ENCODE results near the gene ATP1A3.
"Not testable (repeated sequence)": the region's sequence is repeated elsewhere in the genome, so short reads cannot be mapped to it uniquely, and the experiment has no call there.

Gene ATP1A3

DNA sequence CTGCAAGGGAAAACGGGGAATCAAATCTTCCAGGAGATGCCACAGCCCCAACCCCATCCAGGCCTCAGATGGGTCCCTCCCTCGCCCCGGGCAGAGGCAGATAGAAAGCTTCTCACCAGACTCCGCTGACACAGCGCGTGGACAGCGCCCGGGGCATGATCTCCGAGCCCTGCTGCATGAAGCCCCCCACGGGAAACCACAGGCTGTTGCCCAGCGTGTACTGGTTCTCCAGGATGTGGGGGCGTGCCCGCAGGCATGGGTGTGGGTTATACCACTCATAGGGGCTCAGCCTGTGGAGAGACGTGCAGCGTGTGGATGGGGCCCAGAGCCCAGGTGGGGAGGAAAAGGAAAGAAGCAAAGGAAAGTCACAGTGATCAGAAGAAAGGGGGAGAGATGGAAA, 27.2 kb upstream of the ATP1A3 start:
- H3K36me3 ChIP-seq (ENCODE audit: control insufficient read depth, insufficient read depth, low read length) = no peaks in the 10 kb centered on the region
- no peak overlapping the region for H4K8ac ChIP-seq (ENCODE audit: low read depth, low read length)
- no CpG with 5 or more reads among the region's 15 CpGs for WGBS (ENCODE audit: extremely low coverage, insufficient coverage, low lambda C conversion rate)
- no peak overlapping the region for H3K4ac ChIP-seq (ENCODE audit: low read depth, low read length)
- no peak overlapping the region for H3K23ac ChIP-seq (ENCODE audit: low read length)
- no peak overlapping the region for H2AK5ac ChIP-seq (ENCODE audit: low read length)
- H3K4me1 ChIP-seq (ENCODE audit: control insufficient read depth, low read depth, low read length) = no peaks in the 10 kb centered on the region
- H3K27me3 ChIP-seq (ENCODE audit: insufficient read depth, low read length, poor library complexity) = no peaks in the 10 kb centered on the region
- no peak overlapping the region for H2BK120ac ChIP-seq (ENCODE audit: low read depth, low read length)
- H3K18ac ChIP-seq (ENCODE audit: low read length) = no peak overlapping the region
- H3K9ac ChIP-seq (ENCODE audit: low read length) = no peak overlapping the region
- H2BK15ac ChIP-seq (replicated peaks; ENCODE audit: low read depth) = no peak overlapping the region
- no peak overlapping the region for H3K4me3 ChIP-seq (ENCODE audit: low read length)
- H4K5ac ChIP-seq (ENCODE audit: low read length) = no peak overlapping the region
- no peak overlapping the region for H3K27ac ChIP-seq (ENCODE audit: low read depth, low read length)
- no peak overlapping the region for H3K56ac ChIP-seq (ENCODE audit: low read length)
- H3K4me2 ChIP-seq (ENCODE audit: low read length) = no peak overlapping the region
- H3K79me1 ChIP-seq (ENCODE audit: low read length) = no peaks in the 10 kb centered on the region
- DNase-seq = no peak
- no peak overlapping the region for H2BK5ac ChIP-seq (ENCODE audit: low read length)
- no peaks in the 10 kb centered on the region for H3K79me2 ChIP-seq (ENCODE audit: control insufficient read depth, insufficient read depth, low read length)

DNA sequence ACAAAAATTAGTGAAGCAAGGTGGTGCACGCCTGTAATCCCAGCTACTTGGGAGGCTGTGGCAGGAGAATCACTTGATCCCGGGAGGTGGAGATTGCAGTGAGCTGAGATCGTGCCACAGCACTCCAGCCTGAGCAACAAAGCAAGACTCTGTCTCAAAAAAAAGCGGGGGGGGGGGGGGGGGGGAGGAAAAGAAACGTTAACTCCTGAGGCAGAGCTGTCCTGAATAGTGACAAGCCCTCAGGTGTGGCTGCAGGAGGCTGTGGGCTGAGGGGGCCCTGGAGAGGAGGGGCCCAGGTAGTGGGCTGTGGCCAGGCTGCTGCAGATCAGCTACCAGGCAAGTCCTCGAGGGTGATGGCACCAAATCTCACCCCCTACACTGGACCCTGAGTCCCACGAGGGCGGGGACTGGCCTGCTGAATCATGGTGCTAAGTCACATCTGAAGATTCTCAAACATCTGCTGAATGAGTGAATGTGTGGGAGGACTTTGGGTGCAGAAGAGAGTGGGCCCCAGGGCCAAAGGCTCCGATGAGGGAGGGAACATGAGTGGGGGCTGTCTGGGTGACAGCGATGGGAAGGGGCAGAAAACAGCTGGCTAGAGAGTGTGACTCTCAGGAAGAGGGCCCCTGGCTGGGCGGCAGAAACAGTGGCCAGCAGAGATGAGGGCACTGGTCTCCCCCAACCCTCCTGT, 24.6 kb upstream of the ATP1A3 start:
- H3K56ac ChIP-seq (ENCODE audit: low read length) = no peak overlapping the region
- H3K9ac ChIP-seq (ENCODE audit: low read length) = no peak overlapping the region
- H3K36me3 ChIP-seq (ENCODE audit: control insufficient read depth, insufficient read depth, low read length) = no peaks in the 10 kb centered on the region
- no peak overlapping the region for H3K4ac ChIP-seq (ENCODE audit: low read depth, low read length)
- H3K4me2 ChIP-seq (ENCODE audit: low read length) = no peak overlapping the region
- H2AK5ac ChIP-seq (ENCODE audit: low read length) = no peak overlapping the region
- no peak overlapping the region for H2BK15ac ChIP-seq (replicated peaks; ENCODE audit: low read depth)
- WGBS (ENCODE audit: extremely low coverage, insufficient coverage, low lambda C conversion rate) = no CpG with 5 or more reads among the region's 11 CpGs
- H3K4me1 ChIP-seq (ENCODE audit: control insufficient read depth, low read depth, low read length) = no peaks in the 10 kb centered on the region
- H2BK5ac ChIP-seq (ENCODE audit: low read length) = no peak overlapping the region
- H3K27ac ChIP-seq (ENCODE audit: low read depth, low read length) = no peak overlapping the region
- H4K8ac ChIP-seq (ENCODE audit: low read depth, low read length) = no peak overlapping the region
- H4K5ac ChIP-seq (ENCODE audit: low read length) = no peak overlapping the region
- H3K18ac ChIP-seq (ENCODE audit: low read length) = no peak overlapping the region
- no peak overlapping the region for H3K4me3 ChIP-seq (ENCODE audit: low read length)
- H3K27me3 ChIP-seq (ENCODE audit: insufficient read depth, low read length, poor library complexity) = no peaks in the 10 kb centered on the region
- no peak overlapping the region for H3K23ac ChIP-seq (ENCODE audit: low read length)
- DNase-seq = no peak
- H3K79me2 ChIP-seq (ENCODE audit: control insufficient read depth, insufficient read depth, low read length) = no peaks in the 10 kb centered on the region
- H2BK120ac ChIP-seq (ENCODE audit: low read depth, low read length) = no peak overlapping the region
- no peaks in the 10 kb centered on the region for H3K79me1 ChIP-seq (ENCODE audit: low read length)

DNA sequence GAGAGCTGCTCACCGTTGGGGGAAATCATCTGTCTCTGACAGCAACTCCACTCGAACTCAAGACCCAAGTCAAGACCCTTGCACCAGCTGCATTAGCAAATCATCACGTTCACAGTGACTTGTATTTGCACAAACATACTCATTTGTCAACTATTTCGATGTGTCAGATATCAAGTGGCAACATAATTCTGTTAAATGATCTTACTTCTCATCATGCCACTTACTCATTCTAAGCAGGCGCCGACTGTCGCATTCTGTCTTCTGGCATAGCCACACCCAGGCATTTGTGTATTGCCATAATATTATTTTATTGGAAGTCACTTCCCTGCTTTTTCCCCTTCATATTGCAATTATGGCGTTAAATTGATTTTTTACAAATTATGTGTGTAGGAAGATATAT, 23.0 kb upstream of the ATP1A3 start:
- Histone ChIP-seq H3K4ac (ENCODE audit: low read depth, low read length) (no peak overlapping the region), H3K27ac (ENCODE audit: low read depth, low read length) (no peak overlapping the region)
- DNase-seq = no peak

DNA sequence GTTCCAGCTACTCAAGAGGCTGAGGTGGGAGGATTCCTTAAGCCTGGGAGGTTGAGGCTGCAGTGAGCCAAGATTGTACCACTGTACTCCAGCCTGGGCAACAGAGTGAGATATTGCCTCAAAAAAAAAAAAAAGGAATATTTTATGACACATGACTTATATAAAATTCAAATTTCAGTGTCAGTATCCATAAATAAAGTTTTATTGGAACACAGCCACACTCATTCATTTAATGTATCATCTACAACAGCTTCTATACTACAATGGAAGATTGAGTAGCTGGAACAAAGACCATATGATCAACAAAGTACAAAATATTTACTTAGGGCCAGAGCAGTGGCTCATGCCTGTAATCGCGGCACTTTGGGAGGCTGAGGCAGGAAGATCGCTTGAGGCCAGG, 18.7 kb upstream of the ATP1A3 start:
- not testable (repeated sequence) for H3K23ac ChIP-seq (ENCODE audit: low read length); H4K8ac ChIP-seq (ENCODE audit: low read depth, low read length); H3K4me1 ChIP-seq (ENCODE audit: control insufficient read depth, low read depth, low read length); H3K27ac ChIP-seq (ENCODE audit: low read depth, low read length); H2BK5ac ChIP-seq (ENCODE audit: low read length); H3K9ac ChIP-seq (ENCODE audit: low read length); H3K4me2 ChIP-seq (ENCODE audit: low read length); H3K4me3 ChIP-seq (ENCODE audit: low read length); DNase-seq; H3K4ac ChIP-seq (ENCODE audit: low read depth, low read length); H3K79me1 ChIP-seq (ENCODE audit: low read length); H3K36me3 ChIP-seq (ENCODE audit: control insufficient read depth, insufficient read depth, low read length); H3K18ac ChIP-seq (ENCODE audit: low read length); H4K5ac ChIP-seq (ENCODE audit: low read length); H3K27me3 ChIP-seq (ENCODE audit: insufficient read depth, low read length, poor library complexity); H2BK15ac ChIP-seq (replicated peaks; ENCODE audit: low read depth); H2AK5ac ChIP-seq (ENCODE audit: low read length); H2BK120ac ChIP-seq (ENCODE audit: low read depth, low read length); H3K56ac ChIP-seq (ENCODE audit: low read length); H3K79me2 ChIP-seq (ENCODE audit: control insufficient read depth, insufficient read depth, low read length)
- no CpG with 5 or more reads among the region's 3 CpGs for WGBS (ENCODE audit: extremely low coverage, insufficient coverage, low lambda C conversion rate)

More for the DNA sequence above, 23.0 kb upstream of the ATP1A3 start:
- Histone ChIP-seq H3K56ac (ENCODE audit: low read length) (no peak overlapping the region), H3K4me3 (ENCODE audit: low read length) (no peak overlapping the region), H2AK5ac (ENCODE audit: low read length) (no peak overlapping the region), H4K8ac (ENCODE audit: low read depth, low read length) (no peak overlapping the region), H3K79me1 (ENCODE audit: low read length) (no peaks in the 10 kb centered on the region), H3K9ac (ENCODE audit: low read length) (no peak overlapping the region), H4K5ac (ENCODE audit: low read length) (no peak overlapping the region), H2BK15ac (replicated peaks; ENCODE audit: low read depth) (no peak overlapping the region), H2BK5ac (ENCODE audit: low read length) (no peak overlapping the region), H3K4me2 (ENCODE audit: low read length) (no peak overlapping the region), H3K27me3 (ENCODE audit: insufficient read depth, low read length, poor library complexity) (no peaks in the 10 kb centered on the region), H2BK120ac (ENCODE audit: low read depth, low read length) (no peak overlapping the region), H3K36me3 (ENCODE audit: control insufficient read depth, insufficient read depth, low read length) (no peaks in the 10 kb centered on the region), H3K4me1 (ENCODE audit: control insufficient read depth, low read depth, low read length) (no peaks in the 10 kb centered on the region), H3K79me2 (ENCODE audit: control insufficient read depth, insufficient read depth, low read length) (no peaks in the 10 kb centered on the region), H3K18ac (ENCODE audit: low read length) (no peak overlapping the region), H3K23ac (ENCODE audit: low read length) (no peak overlapping the region)
- no CpG with 5 or more reads among the region's 8 CpGs for WGBS (ENCODE audit: extremely low coverage, insufficient coverage, low lambda C conversion rate)

DNA sequence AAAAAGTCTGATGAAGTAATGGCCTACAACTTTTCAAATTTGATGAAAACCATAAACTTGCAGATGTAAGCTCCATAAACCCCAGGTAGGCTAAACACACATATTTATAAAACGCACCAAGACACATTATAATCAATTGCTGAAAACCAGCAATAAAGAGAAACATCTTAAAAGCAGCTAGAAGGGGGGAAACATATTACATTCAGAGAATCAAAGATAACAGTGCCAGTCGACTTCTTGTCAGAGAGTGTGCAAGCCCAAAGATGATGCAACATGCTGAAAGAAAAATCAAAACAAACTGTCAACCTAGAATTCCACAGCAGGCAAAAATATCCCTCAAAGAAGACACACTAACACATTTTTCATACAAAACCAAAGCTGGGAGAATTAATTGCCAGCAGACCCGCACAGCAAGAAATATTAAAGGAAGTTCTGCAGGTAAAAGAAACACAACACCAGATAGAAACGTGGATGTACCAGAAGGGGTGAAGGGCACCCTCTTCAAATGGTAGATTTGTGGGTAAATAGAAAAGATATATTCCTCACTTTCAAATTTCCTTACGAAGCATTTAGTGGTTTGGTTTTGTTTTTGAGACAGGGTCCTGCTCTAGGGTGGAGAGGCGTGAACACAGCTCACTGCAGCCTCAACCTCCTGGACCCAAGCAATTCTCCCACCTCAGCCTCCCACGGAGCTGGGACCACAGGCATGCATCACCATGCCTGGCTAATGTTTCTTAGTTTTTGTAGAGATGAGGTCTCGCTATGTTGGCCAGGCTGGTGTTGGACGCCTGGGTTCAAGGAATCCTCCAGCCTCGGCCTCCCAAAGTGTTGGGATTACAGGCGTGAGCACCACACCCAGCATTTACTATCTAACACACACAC, 16.5 kb upstream of the ATP1A3 start:
- no peak overlapping the region for H2AK5ac ChIP-seq (ENCODE audit: low read length)
- H2BK120ac ChIP-seq (ENCODE audit: low read depth, low read length) = no peak overlapping the region
- H3K56ac ChIP-seq (ENCODE audit: low read length) = no peak overlapping the region
- no peak overlapping the region for H3K4ac ChIP-seq (ENCODE audit: low read depth, low read length)
- no peaks in the 10 kb centered on the region for H3K27me3 ChIP-seq (ENCODE audit: insufficient read depth, low read length, poor library complexity)
- no peak overlapping the region for H4K5ac ChIP-seq (ENCODE audit: low read length)
- H2BK5ac ChIP-seq (ENCODE audit: low read length) = no peak overlapping the region
- WGBS (ENCODE audit: extremely low coverage, insufficient coverage, low lambda C conversion rate) = no CpG with 5 or more reads among the region's 11 CpGs
- no peaks in the 10 kb centered on the region for H3K79me2 ChIP-seq (ENCODE audit: control insufficient read depth, insufficient read depth, low read length)
- H4K8ac ChIP-seq (ENCODE audit: low read depth, low read length) = no peak overlapping the region
- no peak overlapping the region for H2BK15ac ChIP-seq (replicated peaks; ENCODE audit: low read depth)
- H3K23ac ChIP-seq (ENCODE audit: low read length) = no peak overlapping the region
- H3K9ac ChIP-seq (ENCODE audit: low read length) = no peak overlapping the region
- no peak overlapping the region for H3K4me2 ChIP-seq (ENCODE audit: low read length)
- peak; percentile 16 for DNase-seq
- no peaks in the 10 kb centered on the region for H3K4me1 ChIP-seq (ENCODE audit: control insufficient read depth, low read depth, low read length)
- H3K27ac ChIP-seq (ENCODE audit: low read depth, low read length) = no peak overlapping the region
- H3K36me3 ChIP-seq (ENCODE audit: control insufficient read depth, insufficient read depth, low read length) = no peaks in the 10 kb centered on the region
- no peak overlapping the region for H3K4me3 ChIP-seq (ENCODE audit: low read length)
- H3K18ac ChIP-seq (ENCODE audit: low read length) = no peak overlapping the region
- no peaks in the 10 kb centered on the region for H3K79me1 ChIP-seq (ENCODE audit: low read length)

Measured in mesendoderm (in vitro differentiated cells).